Loucy (cell line): ENCODE results near the gene SERINC4.
"Not testable (repeated sequence)": the region's sequence is repeated elsewhere in the genome, so short reads cannot be mapped to it uniquely, and the experiment has no call there.

Experiments
- EZH2phosphoT487 ChIP-seq: fragments of 200-600 bp; IDR thresholded peaks from 2 replicates; pipeline ENCODE4 v1.6.1; 2018; ENCODE audit warnings: antibody characterized with exemption, mild to moderate bottlenecking, moderate library complexity, borderline replicate concordance
- TF ChIP-seq, protein P1 (sequence below): fragments of 200-600 bp; sonication (generic); conservative IDR thresholded peaks from 2 replicates; pipeline ENCODE4 v1.5.1; 2014; ENCODE audit warnings: mild to moderate bottlenecking, antibody characterized with exemption, low read length

- TF ChIP-seq, protein P1, sequence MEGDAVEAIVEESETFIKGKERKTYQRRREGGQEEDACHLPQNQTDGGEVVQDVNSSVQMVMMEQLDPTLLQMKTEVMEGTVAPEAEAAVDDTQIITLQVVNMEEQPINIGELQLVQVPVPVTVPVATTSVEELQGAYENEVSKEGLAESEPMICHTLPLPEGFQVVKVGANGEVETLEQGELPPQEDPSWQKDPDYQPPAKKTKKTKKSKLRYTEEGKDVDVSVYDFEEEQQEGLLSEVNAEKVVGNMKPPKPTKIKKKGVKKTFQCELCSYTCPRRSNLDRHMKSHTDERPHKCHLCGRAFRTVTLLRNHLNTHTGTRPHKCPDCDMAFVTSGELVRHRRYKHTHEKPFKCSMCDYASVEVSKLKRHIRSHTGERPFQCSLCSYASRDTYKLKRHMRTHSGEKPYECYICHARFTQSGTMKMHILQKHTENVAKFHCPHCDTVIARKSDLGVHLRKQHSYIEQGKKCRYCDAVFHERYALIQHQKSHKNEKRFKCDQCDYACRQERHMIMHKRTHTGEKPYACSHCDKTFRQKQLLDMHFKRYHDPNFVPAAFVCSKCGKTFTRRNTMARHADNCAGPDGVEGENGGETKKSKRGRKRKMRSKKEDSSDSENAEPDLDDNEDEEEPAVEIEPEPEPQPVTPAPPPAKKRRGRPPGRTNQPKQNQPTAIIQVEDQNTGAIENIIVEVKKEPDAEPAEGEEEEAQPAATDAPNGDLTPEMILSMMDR: not testable (repeated sequence)
- not testable (repeated sequence) for TF ChIP-seq EZH2phosphoT487
These were observed 15.0 kb upstream of the SERINC4 start for GRCh38 chr15:43815064-43815463.
